Transverse colon (tissue), 4 donors: ENCODE measurements around the gene ATRIP. TPM values are rescaled to one million over a fixed set of nuclear protein-coding genes. Genes with fewer than 3 reads are reported as not detected.

Source experiments
- DNase-seq: peaks from one replicate; pipeline ENCODE4 v3.0.0-alpha.2; 2019
- H3K27ac ChIP-seq, 4 donors: fragments of 200-600 bp; sonication (generic); 2 replicates each; pipeline ENCODE4 v1.5.1; 2016 to 2018; ENCODE audit warnings: inconsistent platforms in 4 of 4
- H3K27me3 ChIP-seq: fragments of 200-600 bp; sonication (generic); 2 replicates; pipeline ENCODE4 v1.5.1; 2017; ENCODE audit warnings: inconsistent platforms
- H3K36me3 ChIP-seq, 4 donors: fragments of 200-600 bp; sonication (generic); 2 replicates each; pipeline ENCODE4 v1.5.1; 2017 to 2019; ENCODE audit warnings: inconsistent platforms in 4 of 4
- H3K4me1 ChIP-seq, 4 donors: fragments of 200-600 bp; sonication (generic); 2 replicates each; pipeline ENCODE4 v1.5.1; 2017 to 2020; ENCODE audit warnings: inconsistent platforms in 4 of 4
- H3K4me3 ChIP-seq, 4 donors: fragments of 200-600 bp; sonication (generic); 1 replicate in 1 of 4; 2 replicates in 3 of 4; pipeline versions ENCODE4 v1.5.1 to v1.6.1; 2017 to 2019; ENCODE audit warnings: inconsistent platforms in 4 of 4
- H3K9me3 ChIP-seq, 2 donors: fragments of 200-600 bp; sonication (generic); 2 replicates each; pipeline ENCODE4 v1.5.1; 2017 to 2019; ENCODE audit warnings: inconsistent platforms in 2 of 2
- CTCF ChIP-seq, 5 experiments: fragments of 200-600 bp in 3 of 5; fragments of 450-650 bp in 2 of 5; sonication (generic) in 3 of 5; IDR thresholded peaks; 1 replicate in 2 of 5; 2 replicates in 3 of 5; pipeline ENCODE4 v1.5.1; 2016 to 2017; ENCODE audit warnings: antibody characterized with exemption in 5 of 5, inconsistent platforms in 3 of 5, mild to moderate bottlenecking in 2 of 5, moderate library complexity in 1 of 5
- EP300 ChIP-seq: sonication (generic); formaldehyde crosslinking; IDR thresholded peaks from one replicate; pipeline ENCODE4 v1.6.1; 2017; ENCODE audit warnings: antibody characterized with exemption, low read depth
- POLR2A ChIP-seq: fragments of 450-650 bp; IDR thresholded peaks from one replicate; pipeline ENCODE4 v1.6.1; 2016; ENCODE audit warnings: antibody characterized with exemption, mild to moderate bottlenecking, moderate library complexity
- POLR2AphosphoS5 ChIP-seq, 3 donors: sonication (generic); formaldehyde crosslinking; IDR thresholded peaks; one replicate each; pipeline ENCODE4 v1.6.1; 2016; ENCODE audit warnings: antibody characterized with exemption in 3 of 3
- WGBS, 2 donors: methylation state at CpG; one replicate each; pipeline ENCODE4 v1.1.5; 2018; ENCODE audit warnings: low coverage in 1 of 2; 5-methylcytosine and 5-hydroxymethylcytosine counted together
- in situ Hi-C, 4 donors: fragments of 200-750 bp; cut with MboI; loops; one replicate each; pipeline versions ENCODE4 v1.15.0 to v1.15.1; 2017; ENCODE audit warnings: low sequenced_read_pairs in 3 of 4, low pct_ligation_motif_present in 1 of 4, low pct_unique_long_range_greater_than_20kb in 1 of 4
- intact Hi-C: fragments of 100-400 bp; cut with DNase I; formaldehyde crosslinking; loops from one replicate; pipeline ENCODE4 v1.15.1; 2023; ENCODE audit warnings: low total_unique reads
- total RNA-seq, 4 donors: library from RNA; depleted of rRNA; stranded (reverse); fragments of >200 nt; gene quantifications; one replicate each; pipeline ENCODE4 v1.1.0, GENCODE V29; 2016

Gene ATRIP
- total RNA-seq, 4 donors from 2014 or later, result 1.8 to 4.4 (median 2.9) TPM

- H3K27me3 ChIP-seq, result no peaks in the 10 kb centered on the region
- H3K27ac ChIP-seq, result peak overlapping the region; percentile 90 to 97 (median 92)
- in situ Hi-C loops (no loop called here), intact Hi-C loops (no loop called here)
- TF ChIP-seq POLR2A (peak; percentile 61), POLR2AphosphoS5 (IDR thresholded peaks at IDR 0.05) (peak in 2 of 3 donors; percentile 65 to 72), CTCF (IDR thresholded peaks at IDR 0.05) (no peak)
- 9% methylated on average over 40 of the region's 60 CpGs; no CpG with 5 or more reads in 1 of the 2 donors for WGBS, 2 donors
- no peaks in the 10 kb centered on the region for H3K36me3 ChIP-seq
- peak overlapping the region; percentile 56 to 83 (median 69) for H3K4me3 ChIP-seq
- peak; percentile 80 for DNase-seq
- peaks cover 36 to 60% (median 54%) of the 10 kb centered on the region in 4 donors for H3K4me1 ChIP-seq
- H3K9me3 ChIP-seq, result no peaks in the 10 kb centered on the region
Observed at GRCh38 chr3:48428572-48429316, 17.8 kb upstream of the ATRIP start.

- Histone ChIP-seq H3K4me1 (peaks cover 39 to 67% (median 60%) of the 10 kb centered on the region in 4 donors), H3K4me3 (peak overlapping the region; percentile 56 to 83 (median 69)), H3K27me3 (no peaks in the 10 kb centered on the region), H3K27ac (peak overlapping the region; percentile 90 to 97 (median 92)), H3K9me3 (no peaks in the 10 kb centered on the region), H3K36me3 (no peaks in the 10 kb centered on the region)
- in situ Hi-C loops (no loop called here), intact Hi-C loops (no loop called here)
- TF ChIP-seq EP300, result no peak
- peak in 1 of 3 donors; percentile 57 for TF ChIP-seq POLR2AphosphoS5 (IDR thresholded peaks at IDR 0.05)
- 4% methylated on average over 34 of the region's 86 CpGs; no CpG with 5 or more reads in 1 of the 2 donors for WGBS, 2 donors
- DNase-seq, result peak; percentile 80
Observed at GRCh38 chr3:48429317-48429959, 17.1 kb upstream of the ATRIP start.

- intact Hi-C loops, result loop anchor here (2.0 to 10.0 kb wide), 2 partner anchors 27 to 155 kb away; no protein-coding TSS in a partner anchor
- peaks cover 38 to 70% (median 62%) of the 10 kb centered on the region in 4 donors for H3K4me1 ChIP-seq
Observed at GRCh38 chr3:48429960-48430707, 16.4 kb upstream of the ATRIP start, which contains the start of gene PLXNB1. TSS of gene PLXNB1 (minus strand) at chr3:48430086. CDS start at chr3:48424611, 5,475 bp downstream.

More at GRCh38 chr3:48429960-48430707, 16.4 kb upstream of the ATRIP start, which contains the start of gene PLXNB1:
- 17 to 22% methylated on average over 3 to 15 of the region's 15 CpGs for WGBS, 2 donors
- Histone ChIP-seq H3K4me3 (peak within 1 kb of the TSS; percentile 56 to 83 (median 69)), H3K27me3 (no peaks in the 10 kb centered on the region), H3K9me3 (no peaks in the 10 kb centered on the region), H3K27ac (peak within 1 kb of the TSS; percentile 90 to 97 (median 92)), H3K36me3 (no peaks in the 10 kb centered on the region)
- TF ChIP-seq POLR2AphosphoS5 (IDR thresholded peaks at IDR 0.05), result no peak
- peak; percentile 61 for TF ChIP-seq POLR2A
- TF ChIP-seq CTCF (IDR thresholded peaks at IDR 0.05), result no peak
- in situ Hi-C loops, result loop anchor here in 1 of 4 donors (10.0 kb wide), 1 partner anchor 155 kb away; no protein-coding TSS in a partner anchor
- peak; percentile 84 for DNase-seq
